GM18511 (cell line): Measurements from ENCODE around the gene DGCR2.
"Not testable (repeated sequence)": the region's sequence is repeated elsewhere in the genome, so short reads cannot be mapped to it uniquely, and the experiment has no call there.

Source experiments
- ATAC-seq: cut with Tn5 transposase; IDR thresholded peaks from one replicate; pipeline ENCODE4 v1.9.1; 2021; ENCODE audit warnings: mild to moderate bottlenecking, moderate library complexity; ENCODE audit not compliant: unreplicated experiment

The DGCR2 gene

DNA sequence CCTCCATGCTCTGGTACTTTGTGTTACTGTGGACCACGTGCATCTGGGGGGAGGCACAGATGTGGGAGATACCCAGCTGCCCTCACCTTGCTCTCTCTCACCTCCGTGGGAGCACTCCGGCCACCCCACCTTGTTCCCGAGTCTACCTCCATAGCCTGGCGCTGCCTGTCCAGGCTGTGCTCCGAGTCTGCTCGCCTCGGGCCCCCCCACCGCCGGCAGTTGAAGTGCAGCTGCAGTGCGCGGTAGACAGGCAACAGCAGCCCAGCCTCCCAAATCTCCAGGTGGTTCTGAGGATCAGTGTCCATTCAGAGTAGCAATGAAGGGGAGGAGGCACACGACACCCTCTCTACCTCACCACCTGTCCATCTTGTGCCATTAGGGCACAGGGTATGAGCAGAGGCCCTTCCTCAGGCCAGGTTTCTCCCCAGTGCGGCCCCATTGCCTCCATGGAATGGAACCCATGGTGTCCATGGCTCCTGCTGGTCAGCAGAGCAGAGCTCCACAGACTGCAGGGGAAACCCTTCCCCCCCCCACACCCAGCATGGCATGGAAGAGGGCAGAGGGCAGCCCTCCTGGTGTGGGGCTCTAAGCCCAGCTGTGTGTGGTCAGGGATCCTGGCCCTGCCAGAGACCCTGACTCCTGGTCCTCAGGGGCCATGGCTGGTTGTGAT is 89.2 kb downstream of the DGCR2 start:
- ATAC-seq, result not testable (repeated sequence)

DNA sequence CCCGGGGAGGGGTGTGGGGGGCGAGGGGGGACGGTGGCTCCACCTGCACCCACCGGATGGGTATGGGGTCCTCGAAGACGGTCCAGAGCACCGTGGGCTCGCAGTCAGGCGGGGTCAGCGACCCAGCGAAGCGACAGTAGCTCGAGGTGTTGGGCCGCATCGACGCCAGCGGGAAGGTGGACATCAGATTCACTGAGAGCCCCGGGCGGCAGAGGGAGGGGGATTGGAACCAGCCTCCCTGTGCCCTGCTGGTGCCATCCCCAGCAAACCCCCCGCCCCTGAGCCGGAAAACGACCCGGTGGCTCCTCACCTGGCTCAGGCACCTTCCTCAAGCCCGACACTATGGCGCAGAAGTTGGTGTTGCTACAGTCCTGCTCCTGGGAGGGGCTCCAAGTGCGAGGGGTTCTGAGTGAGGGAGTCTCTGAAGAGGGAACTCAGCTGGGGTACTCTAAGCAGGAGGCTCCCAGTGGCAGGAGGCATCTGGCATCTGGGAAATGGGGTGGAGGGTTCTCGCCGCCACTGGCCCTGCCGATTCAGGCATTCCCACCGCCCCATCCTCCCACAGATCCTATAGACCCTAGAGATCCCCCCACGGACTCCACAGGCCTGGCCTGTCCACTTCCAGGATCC is 89.9 kb downstream of the DGCR2 start:
- not testable (repeated sequence) for ATAC-seq

DNA sequence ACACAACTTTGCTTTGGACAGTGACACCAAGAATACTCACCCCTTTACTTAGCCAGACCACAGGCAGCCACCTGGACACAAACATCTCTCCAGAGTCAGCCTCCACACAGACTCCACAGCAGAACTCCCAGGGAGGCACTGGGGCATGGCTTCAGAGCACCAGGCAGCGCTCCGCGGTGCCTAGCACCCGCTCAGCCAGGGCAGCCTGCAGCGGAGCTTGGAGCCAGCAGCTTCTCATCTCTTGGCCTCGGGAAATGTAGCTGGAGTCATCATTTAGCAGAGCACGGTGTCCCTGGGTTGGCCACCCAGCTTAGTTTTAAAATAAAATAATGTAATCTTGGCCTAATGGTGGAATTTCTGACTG is 91.3 kb downstream of the DGCR2 start:
- not testable (repeated sequence) for ATAC-seq

DNA sequence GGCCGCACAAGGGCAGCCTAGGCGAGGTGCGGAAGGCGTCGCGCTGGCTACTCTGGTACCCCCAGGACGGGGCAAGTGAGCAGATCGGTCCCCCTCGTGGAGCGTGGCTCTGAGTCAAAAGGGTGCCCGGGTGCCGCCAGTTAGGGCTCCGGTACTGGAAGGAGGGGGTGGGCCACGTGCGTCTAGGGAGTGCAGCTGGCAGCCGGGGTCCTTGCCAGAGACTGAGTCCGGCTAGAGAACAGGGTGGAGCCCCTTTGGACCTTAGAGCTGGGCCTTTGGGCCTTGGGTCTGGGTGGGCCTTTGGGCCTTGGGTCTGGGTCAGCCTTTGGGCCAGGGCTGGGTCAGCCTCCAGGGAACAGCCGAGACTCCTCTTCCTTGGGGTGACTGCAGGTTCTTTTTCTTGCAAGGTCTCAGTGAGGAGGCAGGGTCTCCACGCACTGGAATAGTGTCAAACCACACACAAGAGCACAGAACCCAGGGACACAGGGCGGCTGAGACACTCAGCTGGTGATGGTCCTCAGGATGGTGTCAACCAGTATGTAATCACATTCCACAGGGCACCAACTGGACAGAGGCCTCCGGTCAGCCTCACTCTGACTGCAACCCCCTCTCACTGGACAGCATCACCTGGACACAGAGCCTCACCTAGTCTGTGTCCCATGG is 91.9 kb downstream of the DGCR2 start:
- ATAC-seq, result not testable (repeated sequence)

DNA sequence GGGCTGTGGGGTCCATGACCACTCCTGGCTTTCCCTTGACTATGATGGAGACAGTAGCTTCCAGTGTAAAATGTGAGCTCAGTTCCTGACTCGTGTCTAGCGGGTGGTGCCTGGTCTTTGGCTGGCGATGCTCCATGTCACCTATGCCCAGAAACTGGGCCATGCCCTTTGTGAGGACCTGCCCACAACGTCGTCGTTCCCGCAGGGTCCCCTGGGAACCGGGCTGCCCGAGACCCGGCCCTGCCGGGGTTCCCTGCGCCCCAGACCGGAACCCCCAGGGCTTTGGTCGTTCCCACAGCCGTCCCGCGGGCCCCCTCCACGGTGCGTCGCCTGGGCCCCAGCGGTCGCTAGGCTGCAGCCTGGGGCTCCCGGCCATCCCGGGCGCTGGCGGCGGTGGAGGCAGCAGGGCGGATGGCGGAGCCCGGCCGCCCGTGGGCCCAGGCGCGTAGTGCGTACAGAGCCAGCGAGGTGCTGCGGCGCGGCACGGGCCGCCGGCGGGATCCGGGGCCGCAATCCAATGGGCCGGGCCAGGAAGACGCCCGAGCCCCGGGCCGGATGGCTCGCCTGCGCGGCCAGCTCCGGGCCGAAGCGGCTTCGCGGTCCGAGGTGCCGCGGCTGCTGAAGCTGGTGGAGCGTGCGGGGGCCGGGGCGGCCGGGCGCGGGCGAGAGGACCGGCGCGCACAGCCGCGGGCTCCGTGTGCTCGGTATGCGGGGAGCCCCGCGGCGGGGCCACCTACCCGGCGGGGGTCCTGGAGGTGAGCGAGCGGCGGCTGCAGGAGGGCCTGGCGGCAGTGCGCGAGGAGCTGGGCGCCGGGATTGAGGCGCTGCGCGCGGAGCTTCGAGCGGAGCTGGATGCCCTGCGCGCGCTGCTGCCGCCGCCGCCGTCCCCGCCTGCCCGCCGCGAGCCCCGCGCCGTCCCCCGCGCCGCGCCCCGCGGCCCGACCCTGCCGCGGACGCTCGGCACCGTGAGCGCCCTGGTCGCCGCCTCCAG is 92.8 kb downstream of the DGCR2 start:
- not testable (repeated sequence) for ATAC-seq

DNA sequence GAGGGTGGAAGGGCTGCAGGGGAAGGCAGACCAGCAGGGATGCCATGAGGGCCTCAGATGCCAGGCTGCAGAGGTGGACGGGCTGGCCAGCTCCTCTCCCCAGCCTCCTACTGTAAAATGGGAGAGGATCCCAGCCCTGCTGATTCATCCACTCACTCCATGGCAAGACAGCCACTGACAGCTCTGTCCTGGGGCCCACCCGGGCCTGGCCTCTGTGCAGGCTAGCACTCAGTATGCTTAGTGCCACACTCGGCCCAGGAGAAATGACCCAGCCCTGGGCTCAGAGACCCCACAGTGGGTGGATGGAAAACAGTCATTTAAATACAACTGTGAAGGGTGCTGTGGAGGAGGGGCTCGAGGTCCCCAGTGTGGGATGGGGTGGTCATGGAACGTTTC is 94.2 kb downstream of the DGCR2 start:
- ATAC-seq, result not testable (repeated sequence)

DNA sequence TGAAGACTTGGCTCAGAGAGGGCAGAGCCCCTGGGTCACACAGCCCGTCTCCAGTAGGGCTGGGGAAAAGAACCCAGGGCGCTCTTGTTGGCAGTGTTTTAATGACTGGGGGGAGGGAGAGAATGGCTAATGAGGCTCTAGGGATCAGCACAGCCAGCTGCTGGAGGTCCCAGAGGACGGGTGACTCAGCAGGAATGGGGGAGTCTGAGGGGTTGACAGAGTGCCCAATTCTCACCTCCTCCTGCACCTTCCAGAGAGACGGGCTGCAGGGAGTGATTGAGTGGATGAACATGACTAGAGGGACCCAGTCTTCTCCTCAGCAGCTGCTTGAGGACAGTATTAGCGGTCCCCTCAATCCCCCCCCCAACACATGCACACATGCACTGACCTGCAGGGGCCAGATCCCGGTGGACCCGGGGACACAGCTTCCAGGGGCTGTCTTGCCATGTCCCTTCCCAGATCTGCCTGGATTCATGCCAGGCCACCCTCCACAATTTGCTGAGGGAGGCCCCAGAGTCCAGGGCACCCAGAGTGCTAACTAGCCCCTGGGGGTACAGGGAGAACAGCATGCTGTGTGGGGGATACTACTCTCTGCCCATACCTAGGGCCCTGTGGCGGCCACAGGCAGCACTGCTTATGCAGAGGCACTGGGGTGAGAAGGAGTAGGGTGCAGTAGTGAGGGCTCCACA is 94.7 kb downstream of the DGCR2 start:
- ATAC-seq, result not testable (repeated sequence)

DNA sequence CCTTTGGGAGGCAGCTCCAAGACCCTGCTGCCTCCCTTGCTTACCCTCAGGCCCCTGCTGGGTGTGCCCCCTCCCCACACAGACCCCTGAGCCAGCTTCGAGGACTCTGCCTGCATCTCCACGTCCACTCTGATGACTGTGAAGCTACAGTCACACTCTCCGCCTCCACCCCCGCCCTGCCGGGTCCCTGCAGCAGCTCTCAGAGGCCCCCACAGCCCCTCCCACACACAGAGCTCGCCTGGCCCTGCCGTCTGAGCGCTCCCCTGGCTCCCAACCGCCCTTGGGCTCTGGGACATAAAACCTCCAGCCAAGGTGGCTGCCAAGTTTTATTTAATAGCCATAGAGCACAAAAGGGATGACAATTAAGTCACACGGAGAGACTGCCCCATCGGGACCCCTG is 96.1 kb downstream of the DGCR2 start:
- ATAC-seq, result not testable (repeated sequence)

DNA sequence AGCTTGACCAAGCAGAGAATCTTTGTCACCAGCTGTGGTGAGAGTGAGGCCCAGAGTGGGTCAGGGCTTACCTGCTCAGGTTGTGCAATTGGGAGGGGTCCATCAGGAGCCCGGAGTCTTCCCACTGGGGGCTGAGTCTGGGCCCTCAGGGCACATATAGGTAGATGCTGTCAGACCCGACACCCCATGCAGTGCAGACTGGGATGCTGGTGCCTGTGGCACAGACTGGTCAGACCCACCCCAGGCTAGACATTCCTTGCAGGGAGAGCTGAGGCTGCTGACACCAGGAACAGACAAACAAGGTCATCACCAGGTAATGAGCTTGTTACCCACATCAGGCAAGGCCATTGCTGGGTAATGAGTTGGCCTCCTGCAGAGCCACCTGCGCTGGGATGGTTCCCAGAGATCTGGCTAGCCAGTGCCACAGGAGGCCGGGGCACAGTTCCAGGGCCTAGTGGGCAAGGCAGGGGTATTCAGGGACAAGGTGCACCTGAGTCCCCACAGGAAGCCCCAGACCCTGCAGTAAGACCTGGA is 97.2 kb downstream of the DGCR2 start:
- not testable (repeated sequence) for ATAC-seq

DNA sequence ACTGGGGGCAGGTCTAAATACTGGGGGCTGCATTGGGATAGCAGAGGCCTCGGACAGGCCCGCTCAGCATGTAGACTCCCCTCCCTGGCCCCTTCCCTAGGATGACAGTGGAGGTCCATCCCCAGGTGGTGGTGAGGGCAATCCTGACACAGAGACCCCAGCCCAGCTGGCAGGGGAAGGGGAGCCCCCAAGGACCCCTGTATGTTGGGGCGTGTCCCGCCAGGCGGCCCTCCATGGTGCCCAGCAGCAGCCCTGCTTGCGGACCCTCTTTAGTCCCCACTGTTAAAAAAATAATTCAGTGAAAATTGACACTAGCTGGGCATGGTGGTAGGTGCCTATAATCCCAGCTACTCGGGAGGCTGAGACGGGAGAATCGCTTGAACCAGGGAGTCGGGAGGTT is 98.3 kb downstream of the DGCR2 start:
- not testable (repeated sequence) for ATAC-seq

DNA sequence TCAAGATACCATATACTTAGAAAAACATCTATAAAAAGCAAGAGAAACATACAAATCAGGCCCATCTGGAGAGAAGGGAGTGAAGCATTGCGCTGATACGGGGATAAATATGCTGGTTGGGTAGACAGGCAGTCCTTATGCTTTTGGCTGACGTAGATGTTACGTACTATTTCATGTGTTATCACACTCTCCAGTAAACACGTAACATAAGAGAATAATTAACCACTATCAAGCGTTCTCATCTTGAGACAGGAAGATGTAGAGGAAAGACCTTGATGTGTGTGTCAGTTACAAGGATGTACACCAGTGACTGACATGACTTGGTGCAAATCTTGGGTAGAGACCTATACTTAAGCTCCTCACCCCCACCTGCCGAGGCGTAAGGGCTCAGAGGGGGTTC is 99.5 kb downstream of the DGCR2 start:
- ATAC-seq, result no peak

DNA sequence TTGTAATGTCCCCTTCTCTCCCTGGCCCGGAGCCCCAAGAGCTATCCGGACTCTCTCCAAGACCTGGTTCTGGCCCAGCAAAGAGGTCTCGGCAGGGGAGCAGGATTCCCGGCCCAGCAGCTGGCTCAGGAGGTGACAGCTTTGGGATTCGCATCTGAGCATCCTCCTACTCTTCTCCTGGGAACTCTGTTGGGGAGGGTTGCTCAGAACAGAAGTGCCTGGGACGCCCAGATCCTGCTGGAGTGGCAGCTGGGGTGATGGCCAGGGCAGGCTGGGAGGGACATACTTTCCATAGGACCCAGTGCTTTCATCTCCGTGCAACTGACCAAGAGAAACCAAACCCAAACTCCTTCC is 102.6 kb downstream of the DGCR2 start:
- ATAC-seq, result no peak

DNA sequence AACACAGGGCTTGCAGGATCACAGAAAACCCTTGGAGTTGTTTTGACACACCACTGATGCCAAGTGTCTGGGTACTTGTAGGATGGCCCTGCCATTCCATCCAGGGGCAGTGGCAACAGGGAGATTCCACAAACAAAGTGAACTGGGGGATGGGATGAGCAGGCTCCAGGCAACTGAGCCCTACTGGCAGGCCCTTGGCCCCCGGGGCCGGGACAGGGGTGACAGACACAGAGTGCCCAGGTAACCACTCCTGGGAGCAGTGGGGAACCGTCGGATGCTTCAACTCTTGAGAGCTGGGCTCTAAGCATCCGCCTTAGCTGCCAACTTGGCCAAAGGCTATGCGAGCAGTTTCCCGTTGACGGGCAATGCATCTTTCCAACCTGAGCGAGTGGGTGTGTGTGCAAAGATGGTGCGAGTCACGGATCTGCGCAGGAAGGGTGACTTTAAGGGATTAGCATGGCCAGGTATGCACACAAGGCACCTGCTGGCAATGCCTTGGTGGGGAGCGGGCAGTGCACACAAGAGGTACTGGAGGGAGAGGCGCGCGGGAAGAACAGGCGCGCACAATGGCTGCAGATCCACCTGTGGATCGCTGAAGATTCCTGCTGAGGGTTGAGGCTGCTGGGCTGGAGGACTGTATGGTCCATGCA is 103.1 kb downstream of the DGCR2 start:
- no peak for ATAC-seq

DNA sequence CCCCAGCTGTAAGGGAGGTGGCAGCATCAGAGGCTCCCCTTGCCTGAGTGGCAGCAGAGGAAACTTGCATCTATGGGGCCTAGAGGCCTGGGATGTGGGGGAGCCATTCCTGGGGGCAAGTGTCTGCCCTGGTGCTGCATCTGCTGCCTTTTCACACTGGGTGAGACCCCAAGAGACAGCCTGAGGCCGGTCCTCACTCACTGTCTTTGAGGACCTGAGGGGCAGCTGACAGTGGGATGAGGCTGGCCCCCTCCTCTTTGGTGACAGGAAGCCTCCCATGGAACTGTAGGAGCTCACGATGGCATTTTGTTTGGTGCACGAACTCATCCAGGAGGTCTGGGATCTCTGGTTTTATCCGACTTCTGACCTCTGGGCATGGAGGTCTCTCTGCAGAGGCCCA is 104.0 kb downstream of the DGCR2 start:
- no peak for ATAC-seq

DNA sequence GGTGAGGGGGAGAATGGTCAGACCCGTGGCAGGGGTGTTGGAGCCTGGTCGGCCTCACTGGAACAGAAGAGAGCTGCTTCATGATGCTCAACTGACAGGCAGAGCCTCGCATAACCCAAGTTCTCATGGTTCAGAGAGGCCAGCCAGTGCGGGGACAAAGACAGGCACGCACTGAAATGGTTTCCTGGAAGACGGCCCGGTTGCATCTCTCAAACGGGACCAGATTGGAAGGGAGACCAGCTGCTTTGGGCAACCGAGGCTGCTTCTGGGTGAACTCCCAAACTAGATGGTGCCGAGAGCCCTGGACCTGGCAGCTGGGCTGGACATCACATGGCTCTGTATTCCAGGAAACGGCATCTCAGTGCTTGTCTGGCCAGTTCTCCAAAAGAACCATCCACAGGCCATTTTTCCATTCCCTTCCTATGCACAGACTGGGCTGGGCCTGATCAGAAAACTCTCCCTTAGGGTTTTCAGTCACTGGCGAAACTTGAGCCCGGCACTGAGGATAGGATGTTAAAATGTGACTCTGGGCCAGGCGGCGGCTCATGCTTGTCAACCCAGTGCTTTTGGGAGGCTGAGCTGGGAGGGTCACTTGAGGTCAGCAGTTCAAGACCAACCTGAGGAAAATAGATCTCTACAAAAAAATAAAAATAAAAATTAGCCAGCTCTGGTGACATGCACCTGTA is 106.0 kb downstream of the DGCR2 start:
- no peak for ATAC-seq

DNA sequence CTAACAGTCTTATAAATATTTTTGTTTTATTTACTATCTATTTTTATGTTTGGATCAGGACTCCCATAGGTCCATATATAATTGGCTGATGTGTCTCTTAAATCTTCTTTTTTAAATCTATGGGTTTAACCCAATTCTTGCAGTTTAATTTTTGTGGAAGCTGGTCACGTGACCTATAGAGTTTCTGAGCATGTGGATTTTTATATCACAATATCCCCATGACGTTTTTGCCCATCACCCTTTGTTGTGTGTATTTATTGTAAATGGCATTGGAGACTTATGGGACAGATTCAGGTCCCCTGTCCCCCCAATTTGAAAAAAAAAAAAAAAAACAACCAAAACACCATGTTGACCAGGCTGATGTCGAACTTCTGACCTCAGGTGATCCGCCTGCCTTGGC is 107.3 kb downstream of the DGCR2 start:
- ATAC-seq, result no peak

DNA sequence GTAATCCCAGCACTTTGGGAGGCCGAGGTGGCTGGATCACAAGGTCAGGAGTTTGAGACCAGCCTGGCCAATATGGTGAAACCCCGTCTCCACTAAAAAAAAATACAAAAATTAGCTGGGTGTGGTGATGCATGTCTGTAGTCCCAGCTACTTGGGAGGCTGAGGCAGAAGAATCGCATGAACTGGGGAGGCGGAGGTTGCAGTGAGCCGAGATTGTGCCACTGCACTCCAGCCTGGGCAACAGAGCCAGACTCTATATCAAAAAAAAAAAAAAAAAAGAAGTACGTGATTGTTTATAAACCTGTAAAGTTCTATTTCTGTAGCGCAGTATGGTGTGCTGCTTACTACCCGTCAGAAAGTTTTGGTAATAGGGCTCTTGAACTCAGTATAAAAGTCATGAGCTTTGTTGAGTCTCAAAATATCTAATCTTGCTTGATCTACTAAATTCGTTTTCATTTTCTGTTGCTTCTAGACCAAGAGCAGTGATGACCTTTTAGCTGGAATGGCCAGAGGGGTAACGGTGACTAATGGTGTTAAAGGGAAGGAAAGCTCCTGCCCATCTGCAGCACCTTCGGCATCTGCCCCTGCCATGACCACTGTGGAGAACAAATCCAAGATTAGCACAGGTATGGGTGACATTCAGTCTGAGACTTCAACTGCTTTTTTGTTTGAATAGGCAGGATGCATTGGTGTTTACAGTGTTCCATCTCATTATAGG is 108.2 kb downstream of the DGCR2 start:
- ATAC-seq, result not testable (repeated sequence)

DNA sequence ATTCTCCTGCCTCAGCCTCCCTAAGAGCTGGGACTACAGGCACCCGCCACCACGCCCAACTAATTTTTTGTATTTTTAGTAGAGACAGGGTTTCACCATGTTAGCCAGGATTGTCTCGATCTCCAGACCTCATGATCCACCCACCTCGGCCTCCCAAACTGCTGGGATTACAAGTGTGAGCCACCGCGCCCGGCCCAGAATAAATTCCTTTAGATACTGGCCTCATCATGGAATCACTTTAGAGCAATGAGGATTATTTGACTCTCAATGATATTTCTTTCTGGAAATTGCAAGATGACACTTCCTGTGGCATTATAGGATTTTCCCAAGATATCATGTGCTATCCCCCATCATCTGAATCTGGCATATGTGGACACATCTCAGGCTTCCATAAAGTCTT is 108.8 kb downstream of the DGCR2 start:
- ATAC-seq, result not testable (repeated sequence)
